ENCODE data around the gene SLC39A11. TPM values are rescaled to one million over a fixed set of nuclear protein-coding genes. Genes with fewer than 3 reads are reported as not detected.

The SLC39A11 gene
- total RNA-seq, 1 experiment from 2014 or later: 18.9 TPM

DNA sequence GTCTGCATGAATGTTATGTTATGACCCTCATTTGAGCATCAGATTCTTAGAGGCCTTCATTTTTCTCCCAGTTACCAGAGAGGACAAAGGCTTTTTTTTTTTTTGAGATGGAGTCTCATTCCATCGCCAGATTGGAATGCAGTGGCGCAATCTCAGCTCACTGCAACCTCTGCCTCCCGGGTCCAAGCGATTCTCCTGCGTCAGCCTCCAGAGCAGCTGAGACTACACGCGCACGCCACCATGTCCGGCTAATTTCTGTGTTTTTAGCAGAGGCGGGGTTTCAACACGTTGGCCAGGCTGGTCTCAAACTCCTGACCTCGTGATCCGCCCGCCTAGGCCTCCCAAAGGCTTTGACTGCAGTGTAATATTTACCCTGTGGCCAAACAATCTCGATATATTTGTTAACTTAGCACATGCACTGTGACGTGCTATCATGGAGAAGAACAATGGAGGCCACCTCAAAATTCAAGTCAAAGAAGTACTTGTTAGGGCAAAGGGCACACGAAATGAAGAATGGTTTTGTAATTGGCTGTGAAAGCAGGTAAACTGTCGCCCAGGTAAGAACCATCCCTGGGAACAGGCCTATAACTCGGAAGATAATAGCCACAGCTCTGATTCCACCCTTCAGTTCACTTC is 303.4 kb downstream of the SLC39A11 start:
- Mint-ChIP-seq H3K36me3 (peaks cover 7% of the 10 kb centered on the region; the same call in 1 of the 2 replicates), H3K4me1 (no peaks in the 10 kb centered on the region), H3K9me3 (peaks cover 20% of the 10 kb centered on the region), H3K27me3 (ENCODE audit: low read depth) (no peaks in the 10 kb centered on the region), H3K4me3 (no peak overlapping the region), H3K27ac (no peak overlapping the region)
- DNase-seq (ENCODE audit: low spot score) (no peak), ATAC-seq (no peak)
- no peak for TF ChIP-seq OVOL2 (CRISPR knock-in tag; IDR thresholded peaks at IDR 0.05; ENCODE audit: borderline replicate concordance)
- TF ChIP-seq, protein P1, sequence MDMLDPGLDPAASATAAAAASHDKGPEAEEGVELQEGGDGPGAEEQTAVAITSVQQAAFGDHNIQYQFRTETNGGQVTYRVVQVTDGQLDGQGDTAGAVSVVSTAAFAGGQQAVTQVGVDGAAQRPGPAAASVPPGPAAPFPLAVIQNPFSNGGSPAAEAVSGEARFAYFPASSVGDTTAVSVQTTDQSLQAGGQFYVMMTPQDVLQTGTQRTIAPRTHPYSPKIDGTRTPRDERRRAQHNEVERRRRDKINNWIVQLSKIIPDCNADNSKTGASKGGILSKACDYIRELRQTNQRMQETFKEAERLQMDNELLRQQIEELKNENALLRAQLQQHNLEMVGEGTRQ (CRISPR knock-in tag; IDR thresholded peaks at IDR 0.05): no peak
- TF ChIP-seq CBFB (CRISPR knock-in tag; IDR thresholded peaks at IDR 0.05; ENCODE audit: low read depth): no peak
- TF ChIP-seq ZSCAN18 (CRISPR knock-in tag; IDR thresholded peaks at IDR 0.05): no peak
- no peak for TF ChIP-seq FOXP1 (CRISPR knock-in tag; IDR thresholded peaks at IDR 0.05; ENCODE audit: borderline replicate concordance)
- TF ChIP-seq EMX1 (CRISPR knock-in tag; IDR thresholded peaks at IDR 0.05): no peak
- TF ChIP-seq ZNF317 (CRISPR knock-in tag; IDR thresholded peaks at IDR 0.05; ENCODE audit: borderline replicate concordance, low read depth): no peak
- no peak for TF ChIP-seq KAT7 (CRISPR knock-in tag; IDR thresholded peaks at IDR 0.05; ENCODE audit: borderline replicate concordance)
- TF ChIP-seq TEAD1 (CRISPR knock-in tag; IDR thresholded peaks at IDR 0.05): no peak
- TF ChIP-seq AFF4 (CRISPR knock-in tag; IDR thresholded peaks at IDR 0.05; ENCODE audit: borderline replicate concordance): no peak
- no peak for TF ChIP-seq ATF1 (CRISPR knock-in tag; IDR thresholded peaks at IDR 0.05)
- no peak for TF ChIP-seq SOX15 (CRISPR knock-in tag; IDR thresholded peaks at IDR 0.05)
- TF ChIP-seq, protein P2, sequence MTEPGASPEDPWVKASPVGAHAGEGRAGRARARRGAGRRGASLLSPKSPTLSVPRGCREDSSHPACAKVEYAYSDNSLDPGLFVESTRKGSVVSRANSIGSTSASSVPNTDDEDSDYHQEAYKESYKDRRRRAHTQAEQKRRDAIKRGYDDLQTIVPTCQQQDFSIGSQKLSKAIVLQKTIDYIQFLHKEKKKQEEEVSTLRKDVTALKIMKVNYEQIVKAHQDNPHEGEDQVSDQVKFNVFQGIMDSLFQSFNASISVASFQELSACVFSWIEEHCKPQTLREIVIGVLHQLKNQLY (CRISPR knock-in tag; IDR thresholded peaks at IDR 0.05): no peak
- TF ChIP-seq MYBL2 (CRISPR knock-in tag; IDR thresholded peaks at IDR 0.05): no peak
- TF ChIP-seq NR1H2 (CRISPR knock-in tag; IDR thresholded peaks at IDR 0.05): no peak
- no peak for TF ChIP-seq NR3C1 (CRISPR knock-in tag; conservative IDR thresholded peaks at IDR 0.05; ENCODE audit: low read depth)
- TF ChIP-seq, protein P3, sequence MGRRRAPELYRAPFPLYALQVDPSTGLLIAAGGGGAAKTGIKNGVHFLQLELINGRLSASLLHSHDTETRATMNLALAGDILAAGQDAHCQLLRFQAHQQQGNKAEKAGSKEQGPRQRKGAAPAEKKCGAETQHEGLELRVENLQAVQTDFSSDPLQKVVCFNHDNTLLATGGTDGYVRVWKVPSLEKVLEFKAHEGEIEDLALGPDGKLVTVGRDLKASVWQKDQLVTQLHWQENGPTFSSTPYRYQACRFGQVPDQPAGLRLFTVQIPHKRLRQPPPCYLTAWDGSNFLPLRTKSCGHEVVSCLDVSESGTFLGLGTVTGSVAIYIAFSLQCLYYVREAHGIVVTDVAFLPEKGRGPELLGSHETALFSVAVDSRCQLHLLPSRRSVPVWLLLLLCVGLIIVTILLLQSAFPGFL (CRISPR knock-in tag; IDR thresholded peaks at IDR 0.05; ENCODE audit: borderline replicate concordance): no peak
- TF ChIP-seq, protein P4, sequence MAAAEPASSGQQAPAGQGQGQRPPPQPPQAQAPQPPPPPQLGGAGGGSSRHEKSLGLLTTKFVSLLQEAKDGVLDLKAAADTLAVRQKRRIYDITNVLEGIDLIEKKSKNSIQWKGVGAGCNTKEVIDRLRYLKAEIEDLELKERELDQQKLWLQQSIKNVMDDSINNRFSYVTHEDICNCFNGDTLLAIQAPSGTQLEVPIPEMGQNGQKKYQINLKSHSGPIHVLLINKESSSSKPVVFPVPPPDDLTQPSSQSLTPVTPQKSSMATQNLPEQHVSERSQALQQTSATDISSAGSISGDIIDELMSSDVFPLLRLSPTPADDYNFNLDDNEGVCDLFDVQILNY (CRISPR knock-in tag; IDR thresholded peaks at IDR 0.05): no peak
- no peak for TF ChIP-seq ESRRA (CRISPR knock-in tag; IDR thresholded peaks at IDR 0.05; ENCODE audit: borderline replicate concordance)
- TF ChIP-seq ZNF671 (CRISPR knock-in tag; IDR thresholded peaks at IDR 0.05): no peak
- ChIA-PET POLR2A (no interaction called here), CTCF (no interaction called here)
